HG03060 (cell line): ENCODE data around the gene GOLM1.
"Not testable (repeated sequence)": the region's sequence is repeated elsewhere in the genome, so short reads cannot be mapped to it uniquely, and the experiment has no call there.

Experiments
- ATAC-seq: cut with Tn5 transposase; IDR thresholded peaks from one replicate; pipeline ENCODE4 v1.9.1; 2021; ENCODE audit warnings: low read depth, moderate number of reproducible peaks; ENCODE audit not compliant: unreplicated experiment

The GOLM1 gene

GRCh38 chr9:86098824-86099700 lies at the start of gene GOLM1:
TSS of gene GOLM1 (minus strand) at chr9:86099558. CDS start at chr9:86079320, 20,238 bp downstream.
- no peak for ATAC-seq

DNA sequence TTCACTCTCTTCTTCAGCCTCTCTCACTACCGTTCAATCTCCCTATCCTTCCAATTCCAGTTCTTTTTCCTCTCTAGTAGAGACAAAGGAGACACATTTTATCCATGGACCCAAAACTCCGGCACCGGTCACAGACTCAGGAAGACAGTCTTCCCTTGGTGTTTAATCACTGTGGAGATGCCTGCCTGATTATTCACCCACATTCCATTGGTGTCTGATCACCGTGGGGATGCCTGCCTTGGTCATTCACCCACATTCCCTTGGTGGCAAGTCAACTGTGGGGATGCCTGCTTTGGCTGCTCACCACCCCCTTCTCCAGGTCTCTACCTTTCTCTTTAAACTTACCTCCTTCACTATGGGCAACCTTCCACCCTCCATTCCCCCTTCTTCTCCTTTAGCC lies 47.3 kb upstream of the GOLM1 start:
- not testable (repeated sequence) for ATAC-seq

DNA sequence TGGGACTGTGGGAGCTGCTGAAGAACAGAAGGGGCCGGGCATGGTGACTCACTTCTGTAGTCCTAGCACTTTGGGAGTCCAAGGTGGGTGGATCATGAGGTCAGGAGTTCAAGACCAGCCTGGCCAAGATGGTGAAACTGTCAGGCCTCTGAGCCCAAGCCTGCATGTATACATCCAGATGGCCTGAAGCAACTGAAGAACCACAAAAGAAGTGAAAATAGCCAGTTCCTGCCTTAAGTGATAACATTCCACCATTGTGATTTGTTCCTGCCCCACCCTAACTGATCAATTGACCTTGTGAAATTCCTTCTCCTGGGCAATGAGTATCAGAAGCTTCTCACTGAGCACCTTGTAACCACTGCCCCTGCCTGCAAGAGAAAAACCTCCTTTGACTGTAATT lies 46.6 kb upstream of the GOLM1 start:
- ATAC-seq = not testable (repeated sequence)

- no peak for ATAC-seq
Measured at GRCh38 chr9:86142973-86143372, 43.6 kb upstream of the GOLM1 start.

DNA sequence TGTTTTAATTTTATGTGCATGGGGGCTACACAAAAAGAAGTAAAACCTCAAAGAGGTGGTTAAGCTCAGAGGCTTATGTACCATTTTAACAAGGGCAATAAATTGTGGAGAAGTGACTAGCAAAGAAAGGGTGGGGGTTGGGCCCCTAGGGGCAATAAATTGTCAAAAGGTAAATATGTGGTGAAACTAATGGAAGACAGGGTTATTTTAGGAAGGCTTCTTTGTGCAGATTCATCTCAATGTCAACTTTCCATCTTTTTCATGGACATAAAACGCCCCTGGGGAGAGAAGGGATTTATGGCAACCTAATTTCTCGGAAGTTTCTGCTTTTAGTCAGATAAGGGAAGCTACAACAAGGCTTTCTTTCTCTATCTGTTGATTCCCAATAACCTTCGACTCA lies 42.5 kb upstream of the GOLM1 start:
- ATAC-seq = no peak

- no peak for ATAC-seq
Measured at GRCh38 chr9:86135371-86135770, 36.0 kb upstream of the GOLM1 start.

GRCh38 chr9:86134361-86134760 lies 35.0 kb upstream of the GOLM1 start:
- ATAC-seq = no peak

GRCh38 chr9:86128235-86128822 lies 29.0 kb upstream of the GOLM1 start:
- ATAC-seq = no peak

DNA sequence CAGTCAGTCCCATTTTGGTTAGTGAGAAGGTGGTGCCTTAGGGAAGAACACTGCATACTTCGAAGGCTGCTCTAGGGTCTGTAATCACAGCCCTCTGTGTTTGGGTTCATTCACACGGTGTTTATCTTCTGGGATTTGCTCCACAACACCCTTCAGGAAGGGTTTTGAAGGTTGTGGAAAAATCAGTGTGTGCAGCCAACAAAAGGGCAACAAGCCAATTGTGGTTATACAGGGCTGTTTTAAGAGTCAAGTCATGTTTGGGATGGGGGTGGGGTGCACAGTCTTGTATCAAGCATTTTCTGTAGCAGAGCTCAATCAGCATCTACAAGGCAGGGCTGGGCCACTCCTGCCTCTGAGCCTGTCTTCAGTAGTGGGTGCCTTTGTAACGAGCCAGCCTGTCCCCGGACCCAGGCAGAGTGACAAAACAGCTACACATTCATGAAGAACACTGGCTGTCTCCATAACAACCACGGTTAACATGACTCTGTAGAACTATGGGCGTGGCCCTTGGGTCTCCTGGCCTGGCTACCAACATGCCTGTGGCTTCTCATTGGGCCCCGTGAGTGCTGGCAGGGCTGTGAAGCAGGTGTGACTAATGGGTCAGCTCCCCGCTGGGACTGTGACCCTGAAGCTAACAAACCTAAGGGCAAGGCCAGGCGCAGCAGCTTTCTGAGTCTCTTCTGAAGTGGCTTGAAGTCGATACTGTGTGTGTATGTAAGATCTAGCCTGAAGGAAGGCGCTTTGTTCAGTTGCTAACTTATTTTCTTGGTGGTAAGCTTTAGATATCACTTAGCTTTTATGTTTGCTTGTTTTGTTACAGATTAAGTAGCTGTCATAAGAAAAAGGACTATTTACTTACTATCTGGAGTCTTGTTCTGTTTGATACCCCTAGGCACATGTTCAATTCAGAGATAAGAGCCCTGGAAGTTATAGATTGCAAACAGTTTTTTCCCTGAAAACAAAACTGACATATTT lies 27.9 kb upstream of the GOLM1 start:
- no peak for ATAC-seq

- no peak for ATAC-seq
Measured at GRCh38 chr9:86122311-86122710, 23.0 kb upstream of the GOLM1 start.

GRCh38 chr9:86119457-86119856 lies 20.1 kb upstream of the GOLM1 start:
- no peak for ATAC-seq

DNA sequence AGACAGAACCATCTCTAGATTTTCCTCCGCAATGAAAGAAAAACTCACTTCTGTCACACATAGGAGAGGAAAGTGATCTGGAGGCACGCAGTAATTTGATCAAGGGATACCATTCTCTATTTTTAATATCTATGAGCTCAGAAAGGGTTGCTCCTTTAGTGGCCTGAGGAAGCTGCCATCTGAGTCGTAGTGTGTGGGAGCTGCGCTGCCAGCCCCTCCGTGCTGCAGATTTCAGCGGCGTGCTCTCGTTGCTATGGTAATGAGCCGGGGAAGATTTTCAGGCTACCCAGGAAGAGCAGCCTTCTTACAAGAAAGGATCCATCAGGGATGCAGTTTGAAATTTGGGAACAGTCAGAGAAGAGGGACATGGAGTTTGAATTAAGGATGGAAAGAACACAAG lies 17.1 kb upstream of the GOLM1 start:
- ATAC-seq = no peak

- no peak for ATAC-seq
Measured at GRCh38 chr9:86115886-86116285, 16.5 kb upstream of the GOLM1 start.

GRCh38 chr9:86112057-86112456 lies 12.7 kb upstream of the GOLM1 start:
- no peak for ATAC-seq

DNA sequence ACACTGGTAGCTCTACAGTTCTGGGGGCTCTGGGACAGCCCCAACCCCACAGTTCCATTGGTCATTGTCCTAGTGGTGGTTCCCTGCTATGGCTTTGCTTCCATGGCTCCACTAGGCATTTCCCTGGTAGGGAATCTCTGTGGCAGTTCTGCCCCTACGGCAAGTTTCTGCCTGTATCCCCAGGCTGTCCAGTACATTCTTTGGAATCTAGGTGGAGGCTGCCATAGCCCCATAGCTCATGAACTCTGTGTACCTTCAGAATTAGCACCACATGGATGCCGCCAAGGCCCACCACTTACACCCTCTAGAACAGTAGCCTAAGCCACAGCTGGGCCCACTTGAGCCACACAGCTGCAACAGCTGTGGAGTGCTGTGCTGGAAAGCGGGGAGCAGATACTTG lies 3.3 kb upstream of the GOLM1 start:
- ATAC-seq = no peak

- no peak for ATAC-seq
Measured at GRCh38 chr9:86099701-86100364, 475 bp upstream of the GOLM1 start.

- ATAC-seq = no peak
Measured at GRCh38 chr9:86097510-86098224, 1.7 kb downstream of the GOLM1 start.

GRCh38 chr9:86096386-86096785 lies 3.0 kb downstream of the GOLM1 start:
- ATAC-seq = no peak

- no peak for ATAC-seq
Measured at GRCh38 chr9:86093788-86094555, 5.4 kb downstream of the GOLM1 start.
